ENCODE measurements around the gene PITPNM2. TPM values are rescaled to one million over a fixed set of nuclear protein-coding genes. Genes with fewer than 3 reads are reported as not detected.

PITPNM2 gene
- 1.3 and 2.2 TPM in 2 replicates for polyA plus RNA-seq (2011; rRNA removed)
- 4.9 and 5.7 TPM in 2 replicates for polyA minus RNA-seq (2011; rRNA and poly(A)+ RNA removed)

- Histone ChIP-seq H3K27me3 (ENCODE audit: control insufficient read depth, insufficient read depth, low read length) (no peaks in the 10 kb centered on the region), H3K4me3 (ENCODE audit: low read depth, low read length) (peak within 1 kb of the TSS; percentile 66), H3K9me3 (ENCODE audit: control insufficient read depth, insufficient read depth, low read length) (no peaks in the 10 kb centered on the region; the same call in 1 of the 2 replicates), H3K27ac (ENCODE audit: low read depth, low read length) (no peak within 1 kb of the TSS)
- no peak for DNase-seq (ENCODE audit: low read depth, low spot score)
- CTCF ChIA-PET, result interaction anchor here (0.5 to 4.6 kb wide), 6 partner anchors 10 to 110 kb away, joined by 3 to 31 read pairs (median 4); no protein-coding TSS in a partner anchor
- POLR2A ChIA-PET, result interaction anchor here (0.5 to 1.1 kb wide), 3 partner anchors 108 to 178 kb away, joined by 3 to 9 read pairs (median 4); no protein-coding TSS in a partner anchor
- no peak for TF ChIP-seq CTCF (IDR thresholded peaks at IDR 0.05; ENCODE audit: low read depth, low read length)
Observed at GRCh38 chr12:123150744-123151456, at the start of gene PITPNM2. TSS of gene PITPNM2 (minus strand) at chr12:123151090. CDS start at chr12:123034590, 116,500 bp downstream.

GRCh38 chr12:123200414-123200813 is 49.5 kb upstream of the PITPNM2 start:
- no peak overlapping the region for H3K27ac ChIP-seq (ENCODE audit: low read depth, low read length)
- ChIA-PET POLR2A (interaction anchor here (0.6 to 0.7 kb wide), 2 partner anchors 16 to 32 kb away, joined by 3 to 4 read pairs; partner anchors contain the start of genes MPHOSPH9 and MTRFR), CTCF (no interaction called here)
- no peak for TF ChIP-seq CTCF (IDR thresholded peaks at IDR 0.05; ENCODE audit: low read depth, low read length)
- no peak overlapping the region for H3K4me3 ChIP-seq (ENCODE audit: low read depth, low read length)
- no peaks in the 10 kb centered on the region for H3K9me3 ChIP-seq (ENCODE audit: control insufficient read depth, insufficient read depth, low read length)
- no peak for DNase-seq (ENCODE audit: low read depth, low spot score)
- no peaks in the 10 kb centered on the region for H3K27me3 ChIP-seq (ENCODE audit: control insufficient read depth, insufficient read depth, low read length)

- H3K9me3 ChIP-seq (ENCODE audit: control insufficient read depth, insufficient read depth, low read length), result no peaks in the 10 kb centered on the region
- H3K27me3 ChIP-seq (ENCODE audit: control insufficient read depth, insufficient read depth, low read length), result no peaks in the 10 kb centered on the region
- CTCF ChIA-PET, result interaction anchor here (0.7 kb wide), 1 partner anchor 139 kb away, joined by 3 read pairs; no protein-coding TSS in a partner anchor
- POLR2A ChIA-PET, result interaction anchor here (0.6 to 0.7 kb wide), 2 partner anchors 16 to 33 kb away, joined by 3 to 4 read pairs; partner anchors contain the start of genes MPHOSPH9 and MTRFR
- no peak overlapping the region for H3K27ac ChIP-seq (ENCODE audit: low read depth, low read length)
- no peak overlapping the region for H3K4me3 ChIP-seq (ENCODE audit: low read depth, low read length)
- no peak for DNase-seq (ENCODE audit: low read depth, low spot score)
- TF ChIP-seq CTCF (IDR thresholded peaks at IDR 0.05; ENCODE audit: low read depth, low read length), result no peak
Observed at GRCh38 chr12:123199936-123200335, 49.0 kb upstream of the PITPNM2 start.

GRCh38 chr12:123187637-123188036 is 36.7 kb upstream of the PITPNM2 start:
- Histone ChIP-seq H3K27me3 (ENCODE audit: control insufficient read depth, insufficient read depth, low read length) (no peaks in the 10 kb centered on the region), H3K9me3 (ENCODE audit: control insufficient read depth, insufficient read depth, low read length) (no peaks in the 10 kb centered on the region), H3K27ac (ENCODE audit: low read depth, low read length) (no peak overlapping the region), H3K4me3 (ENCODE audit: low read depth, low read length) (no peak overlapping the region)
- TF ChIP-seq CTCF (IDR thresholded peaks at IDR 0.05; ENCODE audit: low read depth, low read length), result no peak
- ChIA-PET CTCF (no interaction called here), POLR2A (interaction anchor here (0.6 kb wide), 1 partner anchor 19 kb away, joined by 3 read pairs; no protein-coding TSS in a partner anchor)
- DNase-seq (ENCODE audit: low read depth, low spot score), result no peak

- ChIA-PET POLR2A (no interaction called here), CTCF (interaction anchor here (0.7 kb wide), 1 partner anchor 58 kb away, joined by 3 read pairs; no protein-coding TSS in a partner anchor)
- Histone ChIP-seq H3K4me3 (ENCODE audit: low read depth, low read length) (no peak overlapping the region), H3K27me3 (ENCODE audit: control insufficient read depth, insufficient read depth, low read length) (no peaks in the 10 kb centered on the region), H3K9me3 (ENCODE audit: control insufficient read depth, insufficient read depth, low read length) (no peaks in the 10 kb centered on the region), H3K27ac (ENCODE audit: low read depth, low read length) (no peak overlapping the region)
- no peak for DNase-seq (ENCODE audit: low read depth, low spot score)
- TF ChIP-seq CTCF (IDR thresholded peaks at IDR 0.05; ENCODE audit: low read depth, low read length), result no peak
Observed at GRCh38 chr12:123180171-123180570, 29.3 kb upstream of the PITPNM2 start.
